ENCODE measurements around the gene DDX27. TPM values are rescaled to one million over a fixed set of nuclear protein-coding genes. Genes with fewer than 3 reads are reported as not detected.
A peak's percentile ranks its signal among the peaks of the same experiment; 100 is the strongest.

Gene DDX27
- total and polyA plus RNA-seq, 2 of the 13 experiments (the other 11 are each of a cell fraction or from before 2014, with no cell fraction given) = 42.6 to 72.8 TPM

DNA sequence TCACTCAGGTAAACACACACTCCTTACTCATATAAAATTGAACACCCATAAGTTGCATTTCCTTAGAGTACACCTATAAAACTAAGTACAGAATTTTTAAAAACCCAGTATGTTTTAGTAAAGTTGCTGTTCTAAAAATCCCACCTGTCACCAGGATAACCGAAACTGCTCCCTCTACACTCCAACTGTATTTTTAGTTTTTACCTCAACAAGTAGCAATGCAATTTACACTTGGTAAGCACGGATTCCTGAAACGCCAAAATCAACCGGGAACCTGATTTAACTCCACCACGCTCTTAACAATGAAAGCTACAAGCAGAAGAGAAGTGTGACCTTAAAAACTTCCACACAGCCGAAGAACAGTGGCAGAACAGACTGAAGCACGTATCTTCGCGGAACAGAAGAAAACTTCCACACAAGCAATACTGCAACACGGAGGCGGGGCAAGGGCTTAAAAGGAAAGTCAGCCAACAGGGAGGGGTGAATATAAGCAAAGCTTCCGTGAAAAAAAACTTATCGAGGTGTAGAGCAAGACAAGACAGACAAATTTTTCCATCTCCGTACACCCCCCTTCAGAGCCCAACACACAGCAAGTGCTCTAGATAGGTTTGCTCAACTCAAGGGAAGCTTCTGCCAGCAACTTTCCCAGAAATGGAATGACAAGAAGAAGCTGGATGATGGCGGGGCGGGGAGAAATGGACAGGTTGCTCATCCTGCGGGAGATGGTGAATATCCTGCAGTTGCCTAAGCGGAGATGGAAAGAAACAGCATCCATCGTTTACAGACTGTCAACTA is 32.5 kb upstream of the DDX27 start (continued):
- TF ChIP-seq ZSCAN21 (CRISPR knock-in tag; IDR thresholded peaks at IDR 0.05; ENCODE audit: borderline replicate concordance) (no peak), RFXAP (CRISPR knock-in tag; IDR thresholded peaks at IDR 0.05; ENCODE audit: borderline replicate concordance) (no peak), ZNF670 (CRISPR knock-in tag; IDR thresholded peaks at IDR 0.05; ENCODE audit: borderline replicate concordance) (no peak; the same call in none of the 2 replicates), KDM2A (CRISPR knock-in tag; IDR thresholded peaks at IDR 0.05; ENCODE audit: borderline replicate concordance, low read depth) (no peak), GABPA (IDR thresholded peaks at IDR 0.05; ENCODE audit: low read depth, low read length) (no peak), GABPA (CRISPR knock-in tag; IDR thresholded peaks at IDR 0.05; ENCODE audit: low read depth) (peak; percentile 36; the same call in 1 of the 2 replicates), ZNF549 (CRISPR knock-in tag; IDR thresholded peaks at IDR 0.05) (no peak), HDAC1 (CRISPR knock-in tag; IDR thresholded peaks at IDR 0.05) (peak; percentile 76), POLR2A (IDR thresholded peaks at IDR 0.05; ENCODE audit: insufficient read depth in 1 of 2, low read depth in 2 of 2, low read length in 2 of 2) (peak; percentile 51 to 60; a peak in 3 of 4 replicates), ATAD3A (CRISPR knock-in tag; IDR thresholded peaks at IDR 0.05) (no peak), ZNF234 (CRISPR knock-in tag; conservative IDR thresholded peaks at IDR 0.05) (no peak), RELA (CRISPR knock-in tag; IDR thresholded peaks at IDR 0.05) (peak; percentile 85; the same call in 1 of the 2 replicates), ZNF343 (CRISPR knock-in tag; IDR thresholded peaks at IDR 0.05) (no peak), ZNF180 (CRISPR knock-in tag; IDR thresholded peaks at IDR 0.05; ENCODE audit: borderline replicate concordance, low read depth) (no peak), GPN1 (CRISPR knock-in tag; IDR thresholded peaks at IDR 0.05; ENCODE audit: borderline replicate concordance) (no peak), AKAP8 (CRISPR knock-in tag; IDR thresholded peaks at IDR 0.05) (no peak), ZNF432 (CRISPR knock-in tag; IDR thresholded peaks at IDR 0.05; ENCODE audit: borderline replicate concordance) (no peak), MED8 (CRISPR knock-in tag; IDR thresholded peaks at IDR 0.05; ENCODE audit: insufficient replicate concordance) (no peak)
- TF ChIP-seq, protein P1, sequence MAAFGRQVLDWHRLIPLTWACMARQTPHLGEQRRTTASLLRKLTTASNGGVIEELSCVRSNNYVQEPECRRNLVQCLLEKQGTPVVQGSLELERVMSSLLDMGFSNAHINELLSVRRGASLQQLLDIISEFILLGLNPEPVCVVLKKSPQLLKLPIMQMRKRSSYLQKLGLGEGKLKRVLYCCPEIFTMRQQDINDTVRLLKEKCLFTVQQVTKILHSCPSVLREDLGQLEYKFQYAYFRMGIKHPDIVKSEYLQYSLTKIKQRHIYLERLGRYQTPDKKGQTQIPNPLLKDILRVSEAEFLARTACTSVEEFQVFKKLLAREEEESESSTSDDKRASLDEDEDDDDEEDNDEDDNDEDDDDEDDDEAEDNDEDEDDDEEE (CRISPR knock-in tag; IDR thresholded peaks at IDR 0.05) = no peak
- TF ChIP-seq, protein P2, sequence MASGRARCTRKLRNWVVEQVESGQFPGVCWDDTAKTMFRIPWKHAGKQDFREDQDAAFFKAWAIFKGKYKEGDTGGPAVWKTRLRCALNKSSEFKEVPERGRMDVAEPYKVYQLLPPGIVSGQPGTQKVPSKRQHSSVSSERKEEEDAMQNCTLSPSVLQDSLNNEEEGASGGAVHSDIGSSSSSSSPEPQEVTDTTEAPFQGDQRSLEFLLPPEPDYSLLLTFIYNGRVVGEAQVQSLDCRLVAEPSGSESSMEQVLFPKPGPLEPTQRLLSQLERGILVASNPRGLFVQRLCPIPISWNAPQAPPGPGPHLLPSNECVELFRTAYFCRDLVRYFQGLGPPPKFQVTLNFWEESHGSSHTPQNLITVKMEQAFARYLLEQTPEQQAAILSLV (CRISPR knock-in tag; IDR thresholded peaks at IDR 0.05; ENCODE audit: borderline replicate concordance) = no peak
- TF ChIP-seq, protein P3, sequence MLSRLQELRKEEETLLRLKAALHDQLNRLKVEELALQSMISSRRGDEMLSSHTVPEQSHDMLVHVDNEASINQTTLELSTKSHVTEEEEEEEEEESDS (CRISPR knock-in tag; IDR thresholded peaks at IDR 0.05; ENCODE audit: borderline replicate concordance) = no peak
- TF ChIP-seq, protein P4, sequence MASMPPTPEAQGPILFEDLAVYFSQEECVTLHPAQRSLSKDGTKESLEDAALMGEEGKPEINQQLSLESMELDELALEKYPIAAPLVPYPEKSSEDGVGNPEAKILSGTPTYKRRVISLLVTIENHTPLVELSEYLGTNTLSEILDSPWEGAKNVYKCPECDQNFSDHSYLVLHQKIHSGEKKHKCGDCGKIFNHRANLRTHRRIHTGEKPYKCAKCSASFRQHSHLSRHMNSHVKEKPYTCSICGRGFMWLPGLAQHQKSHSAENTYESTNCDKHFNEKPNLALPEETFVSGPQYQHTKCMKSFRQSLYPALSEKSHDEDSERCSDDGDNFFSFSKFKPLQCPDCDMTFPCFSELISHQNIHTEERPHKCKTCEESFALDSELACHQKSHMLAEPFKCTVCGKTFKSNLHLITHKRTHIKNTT (CRISPR knock-in tag; IDR thresholded peaks at IDR 0.05) = no peak
- TF ChIP-seq, protein P5, sequence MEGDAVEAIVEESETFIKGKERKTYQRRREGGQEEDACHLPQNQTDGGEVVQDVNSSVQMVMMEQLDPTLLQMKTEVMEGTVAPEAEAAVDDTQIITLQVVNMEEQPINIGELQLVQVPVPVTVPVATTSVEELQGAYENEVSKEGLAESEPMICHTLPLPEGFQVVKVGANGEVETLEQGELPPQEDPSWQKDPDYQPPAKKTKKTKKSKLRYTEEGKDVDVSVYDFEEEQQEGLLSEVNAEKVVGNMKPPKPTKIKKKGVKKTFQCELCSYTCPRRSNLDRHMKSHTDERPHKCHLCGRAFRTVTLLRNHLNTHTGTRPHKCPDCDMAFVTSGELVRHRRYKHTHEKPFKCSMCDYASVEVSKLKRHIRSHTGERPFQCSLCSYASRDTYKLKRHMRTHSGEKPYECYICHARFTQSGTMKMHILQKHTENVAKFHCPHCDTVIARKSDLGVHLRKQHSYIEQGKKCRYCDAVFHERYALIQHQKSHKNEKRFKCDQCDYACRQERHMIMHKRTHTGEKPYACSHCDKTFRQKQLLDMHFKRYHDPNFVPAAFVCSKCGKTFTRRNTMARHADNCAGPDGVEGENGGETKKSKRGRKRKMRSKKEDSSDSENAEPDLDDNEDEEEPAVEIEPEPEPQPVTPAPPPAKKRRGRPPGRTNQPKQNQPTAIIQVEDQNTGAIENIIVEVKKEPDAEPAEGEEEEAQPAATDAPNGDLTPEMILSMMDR (CRISPR knock-in tag; IDR thresholded peaks at IDR 0.05) = peak; percentile 9; the same call in 1 of the 2 replicates
- TF ChIP-seq, protein P6, sequence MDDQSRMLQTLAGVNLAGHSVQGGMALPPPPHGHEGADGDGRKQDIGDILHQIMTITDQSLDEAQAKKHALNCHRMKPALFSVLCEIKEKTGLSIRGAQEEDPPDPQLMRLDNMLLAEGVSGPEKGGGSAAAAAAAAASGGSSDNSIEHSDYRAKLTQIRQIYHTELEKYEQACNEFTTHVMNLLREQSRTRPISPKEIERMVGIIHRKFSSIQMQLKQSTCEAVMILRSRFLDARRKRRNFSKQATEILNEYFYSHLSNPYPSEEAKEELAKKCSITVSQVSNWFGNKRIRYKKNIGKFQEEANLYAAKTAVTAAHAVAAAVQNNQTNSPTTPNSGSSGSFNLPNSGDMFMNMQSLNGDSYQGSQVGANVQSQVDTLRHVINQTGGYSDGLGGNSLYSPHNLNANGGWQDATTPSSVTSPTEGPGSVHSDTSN (CRISPR knock-in tag; IDR thresholded peaks at IDR 0.05; ENCODE audit: borderline replicate concordance) = no peak
